Measurements from ENCODE around the gene TENM4.

TENM4 gene

DNA sequence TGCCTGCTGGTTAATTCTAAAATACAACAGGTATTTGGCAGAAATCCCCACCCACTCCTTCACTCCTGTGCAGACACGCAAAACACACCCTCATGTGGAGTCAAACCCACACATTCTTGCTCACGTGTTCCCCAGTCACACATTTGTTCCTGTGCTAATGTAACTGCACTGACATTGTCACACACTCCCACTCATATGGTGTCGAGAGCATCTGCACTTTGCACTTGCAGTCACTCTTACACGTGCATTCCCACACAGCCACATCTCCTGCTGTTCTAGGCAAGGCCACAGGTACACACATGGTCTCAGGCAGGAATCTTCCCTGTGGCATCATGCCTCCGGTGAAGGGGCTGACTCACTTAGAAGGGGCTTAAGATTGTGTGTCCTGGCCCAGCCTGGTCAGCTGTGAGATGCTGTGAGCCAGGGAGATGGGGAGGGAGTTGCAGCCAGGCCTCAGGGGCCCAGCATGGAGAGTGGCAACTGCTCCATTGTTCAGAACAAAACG is 395.0 kb downstream of the TENM4 start:
- TF ChIP-seq, protein P1, sequence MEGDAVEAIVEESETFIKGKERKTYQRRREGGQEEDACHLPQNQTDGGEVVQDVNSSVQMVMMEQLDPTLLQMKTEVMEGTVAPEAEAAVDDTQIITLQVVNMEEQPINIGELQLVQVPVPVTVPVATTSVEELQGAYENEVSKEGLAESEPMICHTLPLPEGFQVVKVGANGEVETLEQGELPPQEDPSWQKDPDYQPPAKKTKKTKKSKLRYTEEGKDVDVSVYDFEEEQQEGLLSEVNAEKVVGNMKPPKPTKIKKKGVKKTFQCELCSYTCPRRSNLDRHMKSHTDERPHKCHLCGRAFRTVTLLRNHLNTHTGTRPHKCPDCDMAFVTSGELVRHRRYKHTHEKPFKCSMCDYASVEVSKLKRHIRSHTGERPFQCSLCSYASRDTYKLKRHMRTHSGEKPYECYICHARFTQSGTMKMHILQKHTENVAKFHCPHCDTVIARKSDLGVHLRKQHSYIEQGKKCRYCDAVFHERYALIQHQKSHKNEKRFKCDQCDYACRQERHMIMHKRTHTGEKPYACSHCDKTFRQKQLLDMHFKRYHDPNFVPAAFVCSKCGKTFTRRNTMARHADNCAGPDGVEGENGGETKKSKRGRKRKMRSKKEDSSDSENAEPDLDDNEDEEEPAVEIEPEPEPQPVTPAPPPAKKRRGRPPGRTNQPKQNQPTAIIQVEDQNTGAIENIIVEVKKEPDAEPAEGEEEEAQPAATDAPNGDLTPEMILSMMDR (IDR thresholded peaks at IDR 0.05; ENCODE audit: low read depth, low read length): no peak
- no peak for DNase-seq (ENCODE audit: extremely low read depth, low read depth)

DNA sequence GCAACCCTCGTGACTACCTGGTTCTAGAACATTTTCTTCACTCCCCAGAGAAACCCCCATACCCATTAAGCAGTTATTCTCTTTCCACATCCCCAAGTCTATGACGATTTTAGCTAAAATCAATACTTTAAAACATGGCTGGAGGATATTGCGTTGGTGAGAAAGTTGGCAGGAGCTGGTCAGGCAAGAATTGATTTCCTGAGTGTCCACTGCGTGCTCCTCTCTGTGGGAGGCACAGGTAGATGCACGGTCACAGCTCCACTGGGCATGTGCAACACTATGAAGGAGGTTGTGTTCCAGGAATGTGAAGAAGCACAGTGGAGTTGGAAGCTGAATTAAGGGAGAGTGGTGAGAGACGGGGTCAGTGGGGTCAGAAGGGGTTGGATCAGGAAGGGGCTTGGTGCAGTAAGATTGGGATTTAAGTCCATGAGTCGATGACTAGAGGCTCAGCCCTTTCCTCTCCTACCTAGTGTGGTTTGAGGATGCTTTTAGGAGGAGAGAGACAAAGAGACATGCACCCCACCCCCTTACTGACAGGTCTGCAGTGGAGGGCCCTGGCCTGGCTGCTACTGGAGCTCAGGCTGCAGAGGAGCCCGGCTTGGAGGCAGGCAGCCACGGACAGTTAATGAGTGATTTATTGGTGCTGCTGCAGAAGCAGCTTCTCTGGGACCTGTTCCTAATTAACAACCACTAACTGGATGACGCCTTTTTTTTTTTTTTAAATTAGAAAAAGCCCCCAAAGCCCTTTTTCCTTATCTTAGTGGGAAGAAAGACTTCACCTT is 395.6 kb downstream of the TENM4 start:
- TF ChIP-seq, protein P1 (IDR thresholded peaks at IDR 0.05; ENCODE audit: low read depth, low read length): no peak
- DNase-seq (ENCODE audit: extremely low read depth, low read depth): no peak

DNA sequence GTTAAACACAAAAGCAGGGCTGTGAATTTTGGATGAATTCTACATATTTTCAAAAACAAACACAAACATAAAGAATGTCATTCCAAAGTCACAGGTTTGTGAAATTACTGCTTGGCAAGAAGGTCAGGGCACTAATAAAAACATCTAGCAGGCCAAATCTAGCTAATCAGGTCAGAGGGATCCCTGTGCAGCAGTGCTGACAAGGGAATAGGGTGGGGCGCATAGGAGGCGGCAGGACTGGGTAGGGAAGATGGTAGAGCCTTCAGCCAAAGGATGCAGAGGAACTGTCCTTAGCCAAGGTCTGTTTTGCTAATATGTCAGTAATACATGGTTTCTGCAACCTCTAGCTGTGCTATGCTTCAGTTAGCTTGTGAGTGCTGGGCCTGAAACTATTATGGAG is 396.6 kb downstream of the TENM4 start:
- DNase-seq (ENCODE audit: extremely low read depth, low read depth): no peak
- TF ChIP-seq, protein P1 (IDR thresholded peaks at IDR 0.05; ENCODE audit: low read depth, low read length): no peak

DNA sequence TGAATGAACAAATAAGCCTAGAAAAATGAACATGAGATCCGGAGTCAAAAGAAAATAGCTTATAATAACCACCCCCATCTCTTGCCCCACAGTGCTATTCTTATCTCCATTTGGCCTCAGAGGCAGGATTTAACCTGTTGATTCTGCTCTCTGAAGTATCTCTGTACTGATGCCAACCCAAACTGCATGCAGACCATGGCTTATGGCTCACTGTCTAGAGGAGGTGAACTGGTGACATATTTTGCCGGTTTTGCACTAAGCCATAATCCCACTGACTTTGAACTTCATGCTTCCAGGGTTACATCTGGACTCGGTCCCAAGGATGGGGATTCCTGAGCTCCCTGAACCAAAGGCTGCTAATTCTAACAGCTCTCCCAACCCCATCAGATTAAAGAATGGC is 397.1 kb downstream of the TENM4 start:
- no peak for DNase-seq (ENCODE audit: extremely low read depth, low read depth)
- TF ChIP-seq, protein P1 (IDR thresholded peaks at IDR 0.05; ENCODE audit: low read depth, low read length): no peak

DNA sequence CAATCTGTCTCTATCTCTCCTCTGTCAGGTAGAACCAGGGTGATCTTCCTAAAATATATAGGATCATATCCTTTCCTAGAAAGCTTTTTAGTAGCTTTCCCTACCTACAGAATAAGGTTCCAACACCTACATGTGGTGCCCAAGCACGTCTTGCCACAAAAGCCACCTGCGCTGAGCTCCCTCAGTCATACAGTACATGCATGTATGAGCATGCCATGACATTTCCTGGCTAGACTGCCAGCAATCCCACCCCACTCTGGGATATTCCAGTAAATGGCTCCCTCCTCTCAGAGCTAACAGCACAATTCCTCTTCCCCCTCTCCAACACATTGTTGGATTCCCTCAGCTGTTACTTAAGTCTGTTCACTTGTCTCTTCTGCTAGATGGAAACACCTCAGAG is 398.0 kb downstream of the TENM4 start:
- TF ChIP-seq, protein P1 (IDR thresholded peaks at IDR 0.05; ENCODE audit: low read depth, low read length): no peak
- DNase-seq (ENCODE audit: extremely low read depth, low read depth): no peak

DNA sequence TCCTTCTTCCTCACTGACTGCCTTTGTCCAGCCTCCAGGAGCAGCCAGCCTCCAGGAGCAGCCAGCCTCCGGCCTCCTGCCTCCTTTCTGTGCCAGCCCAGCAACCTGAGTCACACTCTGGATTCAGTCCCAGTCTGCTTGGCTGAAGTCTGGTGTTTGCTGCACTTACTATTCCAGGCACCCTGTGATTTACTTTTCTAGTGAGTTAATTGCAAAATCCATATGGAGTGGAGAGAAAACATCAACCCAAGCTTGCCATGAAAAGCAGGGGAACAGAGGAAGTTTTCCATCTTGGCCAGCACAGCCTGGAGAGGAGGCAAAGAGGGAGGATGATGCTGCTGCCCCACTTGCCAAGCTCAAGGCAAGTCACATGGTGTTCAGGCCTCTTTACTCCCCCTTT is 400.5 kb downstream of the TENM4 start:
- DNase-seq (ENCODE audit: extremely low read depth, low read depth): no peak
- TF ChIP-seq, protein P1 (IDR thresholded peaks at IDR 0.05; ENCODE audit: low read depth, low read length): no peak

DNA sequence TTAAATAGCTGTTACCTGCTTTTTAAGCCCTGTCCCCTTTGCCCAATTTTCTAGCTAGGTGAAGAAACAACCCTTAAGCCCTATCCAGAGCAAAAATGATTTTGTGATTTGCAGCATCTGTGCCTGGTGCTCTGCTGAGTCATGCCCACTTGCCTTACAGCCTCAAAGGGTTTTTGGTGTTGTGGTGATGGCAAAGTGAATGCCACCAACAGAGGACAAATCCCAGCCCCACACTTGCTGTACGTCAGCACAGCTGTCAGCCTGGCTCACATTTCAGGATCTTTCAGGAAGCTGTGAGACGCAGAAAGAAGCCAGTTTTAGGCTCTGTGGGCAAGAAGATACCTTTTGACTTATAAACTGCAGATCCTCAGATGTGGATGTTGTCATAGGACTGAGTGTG is 401.7 kb downstream of the TENM4 start:
- TF ChIP-seq, protein P1 (IDR thresholded peaks at IDR 0.05; ENCODE audit: low read depth, low read length): no peak
- DNase-seq (ENCODE audit: extremely low read depth, low read depth): no peak

All from AG09319 (cell line).